HG03457 (cell line): ENCODE results near the gene ZFYVE28.
"Not testable (repeated sequence)": the region's sequence is repeated elsewhere in the genome, so short reads cannot be mapped to it uniquely, and the experiment has no call there.

ENCODE experiments used
- ATAC-seq: cut with Tn5 transposase; IDR thresholded peaks from one replicate; pipeline ENCODE4 v1.9.1; 2021; ENCODE audit warnings: moderate number of reproducible peaks; ENCODE audit not compliant: unreplicated experiment

ZFYVE28 gene

DNA sequence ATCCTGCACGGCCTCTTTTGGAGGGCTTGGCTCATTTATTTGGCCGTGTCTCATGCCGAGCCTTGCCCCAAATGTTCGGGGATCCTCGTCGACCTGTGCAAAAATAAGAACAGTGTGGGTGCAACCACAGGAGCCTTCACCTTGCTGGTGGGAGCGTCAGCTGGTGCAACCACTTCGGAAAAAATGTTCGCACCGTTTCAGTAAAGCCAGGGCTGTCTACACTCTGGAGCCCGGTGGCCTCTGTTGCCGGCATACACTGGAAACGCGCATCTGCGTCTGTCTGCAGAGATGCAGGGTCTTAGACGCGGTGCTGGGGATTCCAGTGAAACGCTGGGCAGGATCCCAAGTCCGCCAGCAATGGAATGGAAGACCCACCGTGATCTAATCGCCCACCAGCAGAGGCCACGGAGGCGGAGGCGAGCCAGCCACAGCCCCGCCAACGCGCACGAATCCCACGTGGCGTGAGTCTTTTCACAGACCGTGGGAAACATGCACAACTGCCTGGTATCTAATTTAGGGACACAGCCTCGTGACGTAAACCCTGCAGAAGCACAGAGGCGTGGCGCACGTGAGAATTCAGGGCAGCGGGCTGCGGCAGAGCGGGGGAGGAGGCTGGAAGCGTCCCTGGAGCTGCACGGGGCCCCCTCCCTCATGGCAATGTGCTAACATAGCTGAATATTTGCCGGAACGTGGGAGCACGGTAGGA, 142.7 kb downstream of the ZFYVE28 start:
- ATAC-seq: no peak

DNA sequence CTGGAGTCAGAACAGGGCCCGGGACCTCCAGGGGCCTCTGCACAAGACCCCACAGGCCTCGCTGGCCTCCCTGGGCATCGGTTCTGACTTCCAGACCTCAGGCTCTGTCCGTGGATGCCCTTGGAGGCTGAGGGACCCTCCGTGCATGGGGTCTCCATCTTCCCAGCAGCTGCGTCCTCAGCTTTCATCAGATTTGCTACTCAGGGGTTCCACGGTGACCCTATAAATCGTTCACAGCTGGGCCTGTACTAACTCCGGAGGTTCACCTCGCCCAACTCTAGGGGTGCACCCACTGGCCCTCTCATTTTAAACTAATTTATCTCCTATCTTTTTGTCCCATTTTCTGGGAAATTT, 143.4 kb downstream of the ZFYVE28 start:
- not testable (repeated sequence) for ATAC-seq

DNA sequence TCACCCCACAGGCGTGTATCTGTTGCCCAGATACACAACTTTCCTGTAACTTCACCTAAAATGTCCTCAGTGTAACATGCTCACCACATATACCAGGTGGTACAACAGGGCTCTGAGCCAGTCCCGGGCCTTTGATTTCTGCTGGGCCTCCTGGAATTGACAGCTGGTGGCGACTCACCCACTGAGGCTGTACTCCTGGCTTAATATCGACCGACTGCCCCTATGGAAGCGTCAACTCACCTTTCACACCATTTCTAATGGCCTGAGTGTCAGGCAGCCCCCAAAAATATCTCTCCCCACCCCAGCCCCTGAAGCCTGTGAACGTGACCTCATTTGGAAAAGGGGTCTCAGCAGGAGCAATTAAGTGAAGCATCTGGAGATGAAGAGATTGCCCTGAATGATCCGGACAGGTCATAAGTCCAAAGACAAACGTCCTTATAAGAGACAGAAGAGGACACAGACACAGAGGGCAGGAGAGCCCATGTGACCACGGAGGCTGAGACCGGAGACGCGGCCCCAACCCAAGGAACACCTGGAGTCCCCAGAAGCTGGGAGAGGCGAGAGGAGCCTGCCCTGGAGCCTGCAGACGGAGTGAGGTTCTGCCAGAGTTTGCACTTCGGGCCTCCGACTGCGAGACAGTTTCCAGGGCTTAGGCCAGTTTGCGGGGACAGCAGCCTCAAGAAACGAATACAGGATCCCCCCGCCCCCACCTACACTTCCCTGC, 144.0 kb downstream of the ZFYVE28 start:
- no peak for ATAC-seq

DNA sequence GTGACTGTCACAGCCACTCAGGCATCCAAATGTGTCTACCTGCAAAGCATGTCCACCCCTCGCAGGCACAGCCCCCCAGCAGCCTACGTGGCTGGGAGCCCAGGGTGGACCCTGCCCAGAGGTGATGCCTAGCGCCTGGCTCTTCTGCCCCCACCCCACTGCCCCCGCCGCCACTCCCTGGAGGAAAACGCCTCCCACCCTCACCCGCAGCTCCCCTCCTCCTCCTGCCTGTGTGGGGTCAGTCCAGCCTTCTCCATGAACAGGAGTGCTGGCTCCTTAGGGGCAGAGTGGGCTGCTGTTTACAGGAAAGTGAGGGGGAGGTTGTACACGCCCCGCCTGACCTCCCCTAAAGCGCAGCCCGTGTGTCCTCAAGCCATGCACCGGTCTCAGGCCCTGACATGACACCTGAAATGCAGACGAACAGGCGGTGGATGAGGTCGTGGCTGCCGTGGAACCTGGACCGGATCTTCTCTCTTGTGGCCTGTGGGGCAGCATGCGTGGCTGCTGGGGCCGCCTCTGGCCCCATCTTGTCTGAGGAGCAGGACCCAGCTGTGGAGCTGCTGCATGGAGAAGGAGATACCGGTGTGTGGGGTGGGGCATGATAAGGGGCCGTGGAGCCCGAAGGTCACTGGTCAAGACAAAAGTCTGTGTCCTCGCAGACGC, 144.7 kb downstream of the ZFYVE28 start:
- no peak for ATAC-seq

DNA sequence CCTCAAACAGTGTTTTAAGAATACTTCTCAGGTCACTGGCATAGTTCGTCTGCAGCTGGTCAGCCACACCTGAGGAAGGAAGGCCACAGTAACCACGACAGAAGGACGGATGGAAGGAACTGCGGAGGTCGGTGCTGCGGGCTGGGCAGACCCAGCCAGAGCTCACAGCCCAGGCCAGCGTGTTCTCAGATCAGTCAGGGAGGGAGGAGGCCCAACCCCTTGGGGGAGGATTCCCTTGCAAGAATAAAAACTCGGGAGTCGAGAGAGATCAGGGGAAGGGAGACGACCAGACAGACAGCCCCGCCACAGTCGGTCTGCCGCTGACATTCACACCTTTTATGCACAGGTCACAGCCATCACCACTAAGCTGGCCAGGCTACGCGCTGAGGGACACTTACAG, 145.2 kb downstream of the ZFYVE28 start:
- no peak for ATAC-seq

DNA sequence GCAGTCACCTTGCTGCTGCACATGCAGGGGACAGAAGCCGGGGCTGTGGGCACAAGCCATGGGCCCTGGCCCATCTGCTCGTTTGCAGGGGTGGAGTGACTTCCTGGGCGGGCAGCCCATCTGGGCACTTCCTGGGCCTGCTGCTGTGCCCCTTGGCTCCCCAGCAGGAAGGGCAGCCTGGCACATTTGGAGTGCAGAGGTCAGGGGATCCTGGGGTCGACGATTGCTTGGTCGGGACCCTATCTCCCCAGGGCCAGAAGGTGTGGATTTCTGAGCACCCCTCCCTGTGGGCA, 145.7 kb downstream of the ZFYVE28 start:
- no peak for ATAC-seq

DNA sequence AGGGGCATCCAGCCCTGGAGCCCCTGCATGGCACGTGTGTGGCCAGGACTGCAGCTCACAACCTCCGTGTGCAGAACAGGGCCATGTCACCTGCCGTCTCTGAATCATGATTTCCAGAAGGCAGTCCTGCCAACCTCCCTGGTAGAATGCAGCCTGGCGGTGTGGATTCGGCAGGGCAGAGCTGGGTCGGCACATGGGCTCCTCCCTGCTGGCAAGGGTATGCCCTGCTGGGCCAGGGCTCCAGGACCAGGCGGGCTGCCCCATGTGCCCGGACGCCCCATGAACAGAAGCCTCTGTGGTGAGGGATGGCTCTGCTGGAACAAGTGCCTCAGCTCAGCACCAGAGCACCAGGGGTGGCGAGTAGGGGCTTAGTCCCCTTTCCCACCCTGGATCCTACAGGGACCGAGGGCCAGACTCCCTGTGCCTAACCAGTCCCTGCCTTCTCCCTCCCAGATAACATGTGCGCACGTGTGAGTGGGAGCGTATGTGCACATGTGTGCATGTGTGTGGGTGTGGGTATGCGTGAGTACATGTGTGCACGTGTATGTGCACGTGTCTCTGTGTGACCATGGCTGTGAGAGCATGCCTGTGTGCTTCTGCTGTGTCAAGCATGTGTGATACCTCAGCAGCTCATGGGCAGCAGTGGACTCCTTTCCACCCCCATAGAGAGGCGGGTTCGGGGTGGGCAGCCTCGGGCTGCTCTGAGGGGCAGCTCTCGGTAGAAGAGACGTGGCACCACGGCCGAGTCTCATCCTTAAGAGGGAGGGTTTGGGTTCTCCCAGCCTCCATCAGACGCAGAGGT, 146.2 kb downstream of the ZFYVE28 start:
- ATAC-seq: no peak

DNA sequence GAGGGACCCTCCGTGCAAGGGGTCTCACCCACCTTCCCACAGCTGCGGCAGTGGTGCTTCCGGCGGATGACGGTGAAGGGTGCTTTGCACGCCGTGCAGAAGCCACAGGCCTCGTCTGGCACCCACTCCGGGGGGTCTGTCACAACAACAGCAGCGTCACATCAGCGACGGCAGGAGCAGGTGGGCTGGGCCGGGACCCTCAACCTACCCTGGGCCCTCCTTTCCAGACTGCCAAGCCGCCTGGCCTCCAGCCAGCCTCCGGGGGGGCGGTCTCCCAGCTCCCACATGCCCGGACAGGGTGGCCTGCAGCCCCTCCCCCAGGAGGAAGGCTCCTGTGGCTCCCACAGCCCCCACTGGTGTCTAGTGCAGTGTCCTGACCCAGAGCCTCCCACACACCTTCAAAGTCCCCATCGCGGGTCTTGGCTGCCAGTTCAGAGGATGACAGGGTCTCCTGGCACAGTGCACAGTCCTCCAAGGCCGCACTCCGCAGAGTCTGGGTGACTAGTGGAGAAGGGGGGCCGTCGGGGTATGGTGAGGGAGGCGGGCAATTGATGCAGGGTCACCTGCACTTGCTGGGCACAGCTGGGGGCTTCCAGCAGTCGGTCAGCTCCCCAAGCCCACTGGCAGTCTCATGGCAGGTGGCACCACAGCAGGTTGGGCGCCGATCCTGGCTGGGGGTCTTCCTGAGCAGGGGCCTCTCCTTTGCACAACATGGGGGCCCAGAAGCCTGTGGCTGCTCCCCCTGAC, 147.0 kb downstream of the ZFYVE28 start:
- ATAC-seq: no peak

DNA sequence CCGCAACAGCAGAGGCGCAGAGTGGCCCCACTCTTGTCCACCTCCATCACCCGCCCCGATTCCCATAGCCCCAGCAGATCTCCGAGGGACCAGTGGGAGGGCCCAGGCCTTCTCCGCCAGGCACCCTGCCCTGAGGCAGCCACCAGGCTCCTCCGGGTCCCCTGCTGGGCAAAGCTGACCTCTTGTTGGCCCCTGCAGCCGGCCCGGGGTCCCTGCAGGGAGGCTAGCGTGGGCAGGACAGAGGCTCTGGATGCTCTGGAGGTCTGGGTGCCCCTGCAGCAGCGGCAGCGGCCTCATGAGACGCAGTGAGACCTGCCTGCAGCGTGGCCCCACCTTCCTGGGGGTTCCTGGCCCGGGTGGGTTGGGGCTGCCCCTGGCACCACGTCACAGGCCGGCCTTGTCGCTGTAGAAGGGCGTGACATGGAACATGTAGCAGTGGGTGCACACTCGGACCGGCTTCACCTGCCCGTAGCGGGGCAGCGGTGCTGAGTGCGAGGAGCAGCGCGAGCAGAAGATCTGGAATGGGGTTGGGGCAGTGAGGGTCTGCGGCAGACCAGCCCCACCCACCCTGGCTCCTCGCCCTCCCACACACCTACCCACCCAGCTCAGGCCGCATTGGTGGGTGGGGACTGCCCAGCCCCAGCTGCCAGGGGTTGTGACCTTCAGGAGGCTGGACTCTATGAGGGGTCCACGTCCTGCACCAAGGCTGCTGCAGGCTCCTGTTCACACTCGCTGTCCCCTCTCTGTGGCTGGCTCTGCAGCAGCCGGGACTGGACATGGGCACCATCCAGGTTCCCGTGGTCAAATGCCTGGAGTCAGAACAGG, 147.9 kb downstream of the ZFYVE28 start:
- ATAC-seq: no peak

DNA sequence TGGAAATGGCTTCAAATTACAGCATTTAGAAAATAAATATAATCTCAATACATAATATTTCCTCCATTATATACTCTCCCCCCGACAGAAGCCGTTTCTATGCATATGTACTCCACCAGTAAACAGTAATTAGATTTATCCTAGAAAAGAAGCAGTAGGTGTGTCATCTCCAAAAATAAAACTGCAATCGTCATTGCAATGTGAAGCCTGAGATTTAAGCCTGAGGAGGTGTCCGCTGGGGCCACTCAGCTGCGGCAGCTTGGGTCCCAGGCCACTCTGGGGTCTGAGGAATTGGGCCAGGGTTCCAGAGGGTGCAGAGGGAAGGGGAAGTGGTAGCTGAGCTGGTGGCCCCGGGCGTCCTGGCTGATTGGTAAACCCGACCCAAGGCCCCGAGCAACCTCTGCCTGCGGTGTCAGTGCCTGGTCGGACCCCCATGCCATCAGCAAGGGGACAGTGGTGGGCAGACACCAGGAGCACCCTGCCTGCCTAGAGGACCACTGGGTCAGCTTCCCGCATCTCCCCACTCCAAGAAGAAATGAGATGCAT, 148.8 kb downstream of the ZFYVE28 start:
- ATAC-seq: no peak

DNA sequence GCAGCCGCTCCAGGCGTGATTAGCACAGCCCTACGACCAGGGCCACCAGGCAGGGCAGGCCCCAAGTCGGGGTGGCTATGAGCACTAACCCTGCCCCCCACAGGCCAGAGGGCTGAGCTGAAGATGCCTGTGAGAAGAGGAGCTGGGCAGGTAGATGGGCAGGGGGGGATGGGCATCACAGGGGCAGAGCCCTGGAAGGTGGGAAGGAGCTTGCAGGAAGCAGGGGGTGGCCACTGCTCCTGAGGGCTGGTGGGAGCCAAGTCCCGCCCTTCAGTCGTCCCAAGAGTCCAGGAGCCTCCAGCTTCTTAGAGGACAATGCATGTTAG, 149.3 kb downstream of the ZFYVE28 start:
- ATAC-seq: no peak

DNA sequence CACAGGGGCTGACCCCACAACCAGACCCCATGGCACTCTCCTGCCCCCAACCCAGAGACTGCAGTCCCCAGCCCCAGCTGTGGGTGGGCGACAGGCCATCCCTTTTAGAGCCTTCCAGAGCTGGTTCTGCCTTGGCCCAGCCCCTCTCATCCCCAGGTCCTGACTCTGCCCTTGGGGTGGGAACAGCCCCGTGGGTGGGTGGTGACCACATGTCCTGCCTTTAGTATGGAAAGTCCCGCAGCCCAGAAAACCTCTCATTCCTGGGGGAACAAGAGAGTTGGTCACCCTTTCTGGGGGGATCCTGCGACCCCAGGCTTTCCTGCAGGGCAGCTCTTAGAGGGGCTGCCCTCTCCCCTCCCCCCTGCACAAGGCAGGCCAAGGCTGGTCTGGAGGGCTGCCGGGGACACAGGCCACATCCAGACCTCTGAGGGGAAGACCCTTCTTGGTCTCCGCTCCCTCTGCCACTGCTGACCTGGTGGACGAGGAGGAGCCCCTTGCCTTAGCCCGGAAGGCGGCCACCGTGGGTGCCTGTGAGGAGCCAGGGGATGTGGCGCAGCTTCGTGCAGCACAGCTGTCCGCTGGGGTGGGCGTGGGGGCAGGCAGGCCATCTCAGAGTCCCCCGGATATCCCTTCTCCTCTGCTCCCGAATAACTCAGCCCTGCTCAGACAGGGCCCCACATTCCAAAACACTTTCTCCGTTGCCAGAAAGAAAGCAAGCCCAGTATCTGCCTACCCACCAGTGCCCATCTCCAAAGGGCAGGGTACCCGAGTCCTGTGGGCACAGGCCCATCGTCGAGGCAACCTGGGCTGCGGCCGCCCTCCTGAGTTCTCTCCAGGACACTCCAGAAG, 149.9 kb downstream of the ZFYVE28 start:
- ATAC-seq: no peak

DNA sequence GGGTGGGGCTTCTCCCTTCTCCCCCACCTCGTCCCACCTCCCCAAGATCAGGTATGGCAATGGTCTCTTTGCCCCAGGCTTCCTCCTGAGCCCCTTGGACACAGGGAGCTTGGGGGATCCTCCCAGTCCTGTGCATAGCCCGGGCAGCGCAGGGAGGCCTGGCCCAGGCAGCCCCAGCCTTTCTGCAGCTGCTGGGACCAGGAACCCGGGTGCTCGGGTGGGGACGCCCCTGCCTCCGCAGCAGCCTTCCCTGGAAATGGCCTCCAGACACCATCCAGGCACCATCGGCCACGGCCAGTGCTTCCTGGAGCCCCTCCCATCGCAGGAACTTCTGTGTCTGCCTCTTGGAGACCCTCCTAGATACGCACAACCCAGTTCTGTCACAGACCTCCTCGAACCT, 150.6 kb downstream of the ZFYVE28 start:
- ATAC-seq: no peak

DNA sequence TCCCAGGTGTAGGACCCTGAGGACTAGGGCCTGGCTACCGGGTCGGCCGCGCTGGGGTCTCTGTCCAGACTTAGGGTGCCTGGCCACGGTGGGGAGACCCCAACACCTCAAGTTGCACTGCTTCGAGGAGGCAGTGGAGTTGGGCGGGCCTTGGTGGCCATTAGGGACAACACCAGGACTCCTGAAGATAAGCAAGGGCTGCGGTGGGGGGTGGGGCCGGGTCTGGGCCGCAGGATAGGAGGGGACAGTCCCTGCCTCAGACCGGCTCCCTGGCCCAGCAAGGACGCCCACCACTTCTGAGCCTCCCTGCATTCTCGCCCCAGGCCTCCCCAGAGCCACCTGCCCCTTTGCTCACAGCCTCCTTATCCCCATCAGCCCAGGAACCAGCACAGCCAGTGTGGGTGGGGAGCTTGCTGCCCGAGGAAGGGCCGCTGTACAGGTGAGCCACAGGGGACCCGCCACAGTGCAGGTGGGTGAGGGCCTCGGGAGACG, 151.1 kb downstream of the ZFYVE28 start:
- no peak for ATAC-seq

DNA sequence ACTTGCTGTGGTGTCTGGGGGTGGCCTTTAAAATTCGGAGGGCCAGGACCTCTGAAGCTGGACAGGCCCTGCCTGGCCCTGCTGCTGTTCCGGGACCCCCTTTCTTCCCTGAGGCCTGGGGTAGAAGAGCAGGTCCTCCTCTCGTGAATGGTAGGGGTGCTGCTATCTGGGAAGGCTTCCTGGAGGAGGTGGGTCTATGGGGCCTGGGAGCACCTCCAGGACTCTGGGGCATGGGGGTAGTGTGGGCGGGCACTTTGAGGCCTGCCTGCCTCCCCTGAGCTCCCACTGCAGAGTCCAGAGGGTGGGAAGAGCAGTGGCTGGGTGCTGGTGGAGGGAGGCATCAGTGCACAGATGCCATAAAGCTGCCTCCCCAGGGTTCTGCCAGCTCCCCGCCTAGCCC, 151.6 kb downstream of the ZFYVE28 start:
- no peak for ATAC-seq

DNA sequence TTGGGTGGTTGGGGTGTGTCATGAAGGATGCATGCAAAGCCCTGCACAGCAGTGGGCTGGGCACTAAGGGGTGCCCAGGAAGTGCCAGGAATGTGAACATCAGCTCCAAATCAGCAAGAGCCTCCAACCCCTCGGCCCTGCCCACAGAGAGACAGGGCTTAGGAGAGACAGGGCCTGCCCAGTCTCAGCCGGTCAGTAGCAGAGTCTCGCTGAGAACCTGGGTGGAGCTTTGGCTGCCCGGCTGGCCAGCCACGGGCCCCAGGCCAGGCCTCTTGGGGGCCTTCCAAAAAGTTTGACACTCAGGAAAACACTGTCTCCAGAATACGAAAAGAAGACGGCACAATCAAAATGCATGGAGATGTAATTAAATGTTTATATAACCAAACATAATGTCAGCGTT, 152.3 kb downstream of the ZFYVE28 start:
- ATAC-seq: no peak

DNA sequence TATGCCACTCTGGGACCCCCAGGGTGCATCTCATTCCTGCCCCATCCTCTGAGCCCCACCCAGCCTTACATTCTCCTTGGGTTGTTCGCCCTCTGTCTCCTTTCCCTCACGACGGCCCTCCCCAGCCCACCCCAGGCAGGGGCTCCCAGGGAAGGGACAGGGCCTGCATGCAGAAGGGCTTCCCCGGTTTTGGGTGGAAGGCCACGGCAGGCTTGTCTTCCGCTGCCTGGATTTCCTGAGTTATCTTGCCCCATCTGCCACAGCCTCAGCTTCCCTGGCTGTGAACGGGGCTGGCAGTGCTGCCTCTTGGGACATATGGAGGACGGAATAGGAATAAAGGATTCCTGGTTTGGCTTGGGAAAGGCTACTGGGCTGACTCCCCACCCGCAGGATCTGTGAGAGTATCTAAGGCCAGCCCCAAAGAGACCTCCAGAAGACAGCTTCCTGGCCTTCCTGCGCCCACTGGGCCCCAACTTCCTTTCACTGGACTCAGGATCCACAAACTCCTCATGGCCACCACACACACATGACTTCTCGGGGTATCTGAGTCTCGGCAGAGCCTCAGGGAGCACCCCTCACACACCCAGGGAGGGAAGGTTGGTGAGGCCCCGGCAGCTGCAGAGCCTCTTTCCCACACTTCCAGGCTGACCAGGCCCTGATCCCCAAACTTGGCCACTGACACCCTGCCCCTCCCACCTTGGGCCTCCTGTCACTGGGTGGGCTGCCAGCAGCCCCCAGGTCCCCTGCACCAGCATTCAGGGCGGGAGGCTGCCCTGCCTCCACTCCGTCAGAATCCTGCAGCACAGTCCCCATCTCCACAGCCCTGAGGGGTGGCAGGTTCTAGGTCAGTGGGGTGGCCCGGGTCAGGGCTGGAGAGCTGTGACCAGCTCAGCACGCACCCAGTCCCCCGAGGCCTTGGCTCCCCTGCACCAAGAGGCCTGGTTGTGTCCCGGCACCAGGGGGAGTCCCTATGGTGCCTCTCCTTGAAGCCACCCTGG, 153.0 kb downstream of the ZFYVE28 start:
- no peak for ATAC-seq
